Hepatocyte (in vitro differentiated cells): ENCODE measurements around the gene PDE4D. TPM values are rescaled to one million over a fixed set of nuclear protein-coding genes. Genes with fewer than 3 reads are reported as not detected.

Experiments used
- DNase-seq: peaks from one replicate; pipeline ENCODE4 v3.0.0-alpha.2; 2016; ENCODE audit warnings: low spot score
- H2AFZ ChIP-seq: fragments of 200-600 bp; sonication (generic); 2 replicates; pipeline ENCODE4 v1.6.0; 2016; ENCODE audit warnings: antibody characterized with exemption, mild to moderate bottlenecking
- H3K27ac ChIP-seq: fragments of 200-600 bp; sonication (generic); 2 replicates; pipeline ENCODE4 v1.5.1; 2016; ENCODE audit warnings: mild to moderate bottlenecking
- H3K27me3 ChIP-seq: fragments of 200-600 bp; sonication (generic); 2 replicates; pipeline ENCODE4 v1.6.1; 2016
- H3K36me3 ChIP-seq: fragments of 200-600 bp; sonication (generic); replicated peaks from 2 replicates; pipeline ENCODE4 v1.5.1; 2016; ENCODE audit warnings: low read depth; ENCODE audit not compliant: insufficient read depth
- H3K4me1 ChIP-seq: fragments of 200-600 bp; sonication (generic); 2 replicates; pipeline ENCODE4 v1.5.1; 2016; ENCODE audit warnings: mild to moderate bottlenecking, moderate library complexity; ENCODE audit not compliant: insufficient read depth
- H3K4me2 ChIP-seq: fragments of 200-600 bp; sonication (generic); 2 replicates; pipeline ENCODE4 v1.6.0; 2016
- H3K4me3 ChIP-seq: fragments of 200-600 bp; sonication (generic); 2 replicates; pipeline ENCODE4 v1.5.1; 2016; ENCODE audit warnings: mild to moderate bottlenecking
- H3K79me2 ChIP-seq: fragments of 200-600 bp; sonication (generic); 2 replicates; pipeline ENCODE4 v1.6.0; 2017; ENCODE audit warnings: mild to moderate bottlenecking
- H3K9me2 ChIP-seq: fragments of 200-600 bp; sonication (generic); replicated peaks from 2 replicates; pipeline ENCODE4 v1.6.0; 2017; ENCODE audit warnings: mild to moderate bottlenecking; ENCODE audit not compliant: insufficient read depth
- H3K9me3 ChIP-seq: fragments of 200-600 bp; sonication (generic); 2 replicates; pipeline ENCODE4 v1.5.1; 2016; ENCODE audit warnings: low read depth, mild to moderate bottlenecking
- H4K20me1 ChIP-seq: fragments of 200-600 bp; sonication (generic); 2 replicates; pipeline ENCODE4 v1.6.0; 2016; ENCODE audit warnings: mild to moderate bottlenecking; ENCODE audit not compliant: insufficient read depth, poor library complexity, severe bottlenecking
- EZH2 ChIP-seq: fragments of 200-600 bp; sonication (generic); IDR thresholded peaks from 2 replicates; pipeline ENCODE4 v1.6.1; 2016; ENCODE audit warnings: antibody characterized with exemption, mild to moderate bottlenecking, borderline replicate concordance
- EZH2phosphoT487 ChIP-seq: fragments of 200-600 bp; sonication (generic); IDR thresholded peaks from one replicate; pipeline ENCODE4 v1.6.1; 2018; ENCODE audit warnings: antibody characterized with exemption, mild to moderate bottlenecking, low read depth, moderate library complexity; ENCODE audit not compliant: unreplicated experiment, severe bottlenecking
- WGBS: methylation state at CpG from one replicate; pipeline ENCODE4 v1.1.6; 2016; ENCODE audit warnings: low lambda C conversion rate; ENCODE audit errors: missing lambda C conversion rate; 5-methylcytosine and 5-hydroxymethylcytosine counted together
- polyA plus RNA-seq: library from polyadenylated mRNA; unstranded; fragments of >200 nt; fragmentation: Nextera tagmentation; extraction: Ambion mirVana; gene quantifications from 2 replicates; pipeline ENCODE4 v1.2.1, GENCODE V29; 2016
- total RNA-seq: library from RNA; depleted of rRNA; stranded (reverse); fragments of >200 nt; gene quantifications from 2 replicates; pipeline ENCODE4 v1.2.3, GENCODE V29; 2014
- TF ChIP-seq, protein P1 (sequence below): fragments of 200-600 bp; sonication (generic); IDR thresholded peaks from 2 replicates; pipeline ENCODE4 v1.5.1; 2016; ENCODE audit warnings: antibody characterized with exemption, mild to moderate bottlenecking; ENCODE audit not compliant: poor library complexity

The PDE4D gene
- total and polyA plus RNA-seq, 2 experiments from 2014 or later, result 14.5 to 45.2 TPM

DNA sequence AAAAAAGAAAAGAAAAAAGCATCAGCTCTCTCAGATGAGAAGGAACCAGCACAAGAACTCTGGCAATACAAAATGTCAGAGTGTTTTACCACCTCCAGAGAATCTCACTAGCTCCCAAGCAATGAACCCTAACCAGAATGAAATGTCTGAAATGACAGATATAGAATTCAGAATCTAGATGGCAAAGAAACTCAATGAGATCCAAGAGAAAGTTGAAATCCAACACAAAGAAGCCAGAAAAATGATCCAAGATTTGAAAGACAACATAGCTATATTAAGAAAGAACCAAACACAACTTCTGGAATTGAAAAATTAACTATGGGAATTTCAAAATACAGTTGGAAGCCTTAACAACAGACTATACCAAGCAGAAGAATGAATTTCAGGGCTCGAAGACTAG lies 396.3 kb downstream of the PDE4D start:
- no peak overlapping the region for H3K4me2 ChIP-seq

DNA sequence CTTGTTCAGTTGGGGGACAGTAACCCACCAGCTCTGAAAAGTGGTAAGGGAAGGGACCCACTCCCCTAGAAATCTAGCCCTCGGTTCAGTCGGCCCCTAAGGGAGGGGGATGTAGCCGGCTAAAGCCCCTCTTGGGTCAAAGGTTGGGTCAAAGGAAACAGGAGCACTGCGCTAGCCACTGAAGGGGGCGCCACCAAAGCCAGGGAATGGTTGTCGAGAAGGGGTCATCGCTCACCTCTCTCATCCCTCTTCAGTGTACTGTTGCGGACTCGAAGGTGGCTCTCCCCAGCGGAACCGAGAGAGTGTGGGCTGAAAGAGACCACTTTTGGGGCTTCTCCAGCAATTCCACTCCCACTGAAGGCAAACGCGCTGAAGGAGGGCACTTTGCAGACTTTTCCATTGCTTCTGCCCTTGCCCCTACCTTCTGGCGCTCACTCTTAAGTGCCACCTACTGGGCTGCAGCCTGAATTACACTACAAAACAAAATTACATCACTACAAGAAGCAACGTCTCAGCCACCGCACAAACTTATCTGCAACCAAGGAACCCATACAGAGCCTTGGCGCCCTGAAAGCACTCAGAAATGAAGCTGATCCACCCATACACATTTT lies 396.9 kb downstream of the PDE4D start:
- peaks cover 8% of the 10 kb centered on the region for H3K79me2 ChIP-seq
- no peaks in the 10 kb centered on the region for H3K27me3 ChIP-seq
- TF ChIP-seq, protein P1, sequence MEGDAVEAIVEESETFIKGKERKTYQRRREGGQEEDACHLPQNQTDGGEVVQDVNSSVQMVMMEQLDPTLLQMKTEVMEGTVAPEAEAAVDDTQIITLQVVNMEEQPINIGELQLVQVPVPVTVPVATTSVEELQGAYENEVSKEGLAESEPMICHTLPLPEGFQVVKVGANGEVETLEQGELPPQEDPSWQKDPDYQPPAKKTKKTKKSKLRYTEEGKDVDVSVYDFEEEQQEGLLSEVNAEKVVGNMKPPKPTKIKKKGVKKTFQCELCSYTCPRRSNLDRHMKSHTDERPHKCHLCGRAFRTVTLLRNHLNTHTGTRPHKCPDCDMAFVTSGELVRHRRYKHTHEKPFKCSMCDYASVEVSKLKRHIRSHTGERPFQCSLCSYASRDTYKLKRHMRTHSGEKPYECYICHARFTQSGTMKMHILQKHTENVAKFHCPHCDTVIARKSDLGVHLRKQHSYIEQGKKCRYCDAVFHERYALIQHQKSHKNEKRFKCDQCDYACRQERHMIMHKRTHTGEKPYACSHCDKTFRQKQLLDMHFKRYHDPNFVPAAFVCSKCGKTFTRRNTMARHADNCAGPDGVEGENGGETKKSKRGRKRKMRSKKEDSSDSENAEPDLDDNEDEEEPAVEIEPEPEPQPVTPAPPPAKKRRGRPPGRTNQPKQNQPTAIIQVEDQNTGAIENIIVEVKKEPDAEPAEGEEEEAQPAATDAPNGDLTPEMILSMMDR, result peak; percentile 23
- TF ChIP-seq EZH2phosphoT487 (no peak), EZH2 (no peak)
- no peak overlapping the region for H3K27ac ChIP-seq
- H3K4me3 ChIP-seq, result no peak overlapping the region
- WGBS, result 85% methylated on average over 17 of the region's 17 CpGs
- H2AFZ ChIP-seq, result no peak overlapping the region
- no peak overlapping the region for H3K4me2 ChIP-seq
- no peaks in the 10 kb centered on the region for H3K4me1 ChIP-seq
- no peaks in the 10 kb centered on the region for H4K20me1 ChIP-seq
- H3K9me2 ChIP-seq, result no peaks in the 10 kb centered on the region
- DNase-seq, result no peak
- no peaks in the 10 kb centered on the region for H3K36me3 ChIP-seq
- H3K9me3 ChIP-seq, result no peaks in the 10 kb centered on the region

More for the DNA sequence above, 396.3 kb downstream of the PDE4D start:
- Histone ChIP-seq H2AFZ (no peak overlapping the region), H3K27me3 (no peaks in the 10 kb centered on the region), H3K9me3 (no peaks in the 10 kb centered on the region), H3K79me2 (peaks cover 8% of the 10 kb centered on the region), H3K4me3 (no peak overlapping the region), H4K20me1 (no peaks in the 10 kb centered on the region), H3K27ac (no peak overlapping the region), H3K36me3 (no peaks in the 10 kb centered on the region), H3K4me1 (no peaks in the 10 kb centered on the region), H3K9me2 (no peaks in the 10 kb centered on the region)
- no peak for DNase-seq
- WGBS, result 94% methylated on average over 1 of the region's 1 CpG
- TF ChIP-seq, protein P1, result no peak
- TF ChIP-seq EZH2phosphoT487 (no peak), EZH2 (no peak)

DNA sequence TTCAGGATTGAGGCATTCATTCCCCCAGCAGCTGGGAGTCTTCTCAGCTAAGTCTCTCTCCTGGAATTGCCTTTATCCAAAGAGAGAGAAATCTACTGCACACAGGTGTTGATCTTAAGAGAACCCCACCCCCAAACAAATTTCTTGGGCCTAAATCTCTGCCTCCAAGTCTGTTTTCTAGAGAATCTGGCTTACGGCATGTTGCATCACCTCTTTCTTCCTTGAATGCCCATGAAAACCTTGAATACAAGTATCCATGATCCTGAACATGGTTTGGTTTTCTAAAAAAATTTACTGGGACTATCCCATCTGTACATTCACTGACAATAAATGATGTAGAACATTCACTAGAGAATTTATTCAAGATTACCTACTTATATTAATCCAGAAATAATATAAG lies 401.6 kb downstream of the PDE4D start:
- 96% methylated on average over 1 of the region's 1 CpG for WGBS
- no peak overlapping the region for H2AFZ ChIP-seq

More for the DNA sequence above, 401.6 kb downstream of the PDE4D start:
- no peaks in the 10 kb centered on the region for H3K9me3 ChIP-seq
- no peaks in the 10 kb centered on the region for H3K27me3 ChIP-seq
- H3K79me2 ChIP-seq, result no peaks in the 10 kb centered on the region
- H3K4me3 ChIP-seq, result no peak overlapping the region
- H4K20me1 ChIP-seq, result no peaks in the 10 kb centered on the region
- DNase-seq, result no peak
- H3K4me2 ChIP-seq, result no peak overlapping the region
- no peak overlapping the region for H3K27ac ChIP-seq
- H3K4me1 ChIP-seq, result no peaks in the 10 kb centered on the region
- no peaks in the 10 kb centered on the region for H3K9me2 ChIP-seq
- H3K36me3 ChIP-seq, result no peaks in the 10 kb centered on the region
- TF ChIP-seq EZH2phosphoT487 (no peak), EZH2 (no peak)
- TF ChIP-seq, protein P1, result no peak
